Activated CD4-positive, alpha-beta T cell treated with anti-CD3 and anti-CD28 coated beads for 24 hours (primary cell): ENCODE data around the gene NAP1L3.

Source experiments
- DNase-seq, 2 donors: peaks; one replicate each; pipeline ENCODE4 v3.0.0-alpha.2; 2020; ENCODE audit warnings: low read depth in 2 of 2

The NAP1L3 gene, protein sequence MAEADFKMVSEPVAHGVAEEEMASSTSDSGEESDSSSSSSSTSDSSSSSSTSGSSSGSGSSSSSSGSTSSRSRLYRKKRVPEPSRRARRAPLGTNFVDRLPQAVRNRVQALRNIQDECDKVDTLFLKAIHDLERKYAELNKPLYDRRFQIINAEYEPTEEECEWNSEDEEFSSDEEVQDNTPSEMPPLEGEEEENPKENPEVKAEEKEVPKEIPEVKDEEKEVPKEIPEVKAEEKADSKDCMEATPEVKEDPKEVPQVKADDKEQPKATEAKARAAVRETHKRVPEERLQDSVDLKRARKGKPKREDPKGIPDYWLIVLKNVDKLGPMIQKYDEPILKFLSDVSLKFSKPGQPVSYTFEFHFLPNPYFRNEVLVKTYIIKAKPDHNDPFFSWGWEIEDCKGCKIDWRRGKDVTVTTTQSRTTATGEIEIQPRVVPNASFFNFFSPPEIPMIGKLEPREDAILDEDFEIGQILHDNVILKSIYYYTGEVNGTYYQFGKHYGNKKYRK

GRCh38 chrX:93673056-93673868, at the start of gene NAP1L3:
Gene NAP1L3 (minus strand): TSS chrX:93673578. CDS start chrX:93673304, 274 bp downstream.
- peak; percentile 22 to 47 for DNase-seq

GRCh38 chrX:93711076-93711475, 37.7 kb upstream of the NAP1L3 start:
- no peak for DNase-seq

GRCh38 chrX:93703701-93704100, 30.3 kb upstream of the NAP1L3 start:
- DNase-seq, result no peak

- DNase-seq, result no peak
These were observed 22.6 kb upstream of the NAP1L3 start for GRCh38 chrX:93695981-93696380.

GRCh38 chrX:93673869-93674271, 492 bp upstream of the NAP1L3 start, which contains the start of gene FAM133A:
Gene FAM133A (plus strand): TSS chrX:93674206. CDS start chrX:93709420, 35,214 bp downstream.
- no peak for DNase-seq

- DNase-seq, result no peak
These were observed 12.8 kb downstream of the NAP1L3 start for GRCh38 chrX:93660575-93660974.

- DNase-seq, result no peak
These were observed 24.0 kb downstream of the NAP1L3 start for GRCh38 chrX:93649381-93649780.

DNA sequence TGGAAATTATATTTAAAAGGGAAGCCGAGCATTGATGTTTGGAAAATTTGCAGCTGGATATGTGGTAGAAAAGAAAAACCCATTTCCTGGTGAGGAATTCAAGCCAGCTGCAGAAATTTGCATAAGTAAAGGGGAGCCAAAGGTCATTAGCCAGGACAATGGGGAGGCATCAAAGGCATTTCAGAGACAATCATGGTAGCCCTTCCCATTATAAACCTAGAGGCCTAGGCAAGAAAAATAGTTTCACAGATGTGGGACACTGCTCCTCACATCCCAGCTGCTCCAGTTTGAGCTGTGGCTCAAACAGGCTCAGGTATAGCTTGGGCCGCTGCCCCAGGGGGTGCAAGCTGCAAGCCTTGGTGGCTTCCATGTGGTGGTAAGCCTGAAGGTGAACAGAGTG, 35.8 kb downstream of the NAP1L3 start:
- DNase-seq, result no peak
